Thyroid gland (tissue), 4 donors: ENCODE results near the gene SPRY1. TPM values are rescaled to one million over a fixed set of nuclear protein-coding genes. Genes with fewer than 3 reads are reported as not detected.

Experiments
- DNase-seq, 2 donors: peaks; one replicate each; pipeline ENCODE4 v3.0.0-alpha.2; 2019
- H3K27ac ChIP-seq, 3 donors: fragments of 200-600 bp; sonication (generic); 1 replicate in 2 of 3; 2 replicates in 1 of 3; pipeline ENCODE4 v1.5.1; 2016 to 2019; ENCODE audit warnings: mild to moderate bottlenecking in 1 of 3, moderate library complexity in 1 of 3
- H3K27me3 ChIP-seq: fragments of 200-600 bp; sonication (generic); one replicate; pipeline ENCODE4 v1.5.1; 2019
- H3K36me3 ChIP-seq, 2 donors: fragments of 200-600 bp; sonication (generic); one replicate each; pipeline ENCODE4 v1.5.1; 2016 to 2019
- H3K4me1 ChIP-seq, 2 donors: fragments of 200-600 bp; sonication (generic); one replicate each; pipeline ENCODE4 v1.5.1; 2017 to 2019
- H3K4me3 ChIP-seq, 3 donors: fragments of 200-600 bp; sonication (generic); replicated peaks in 1 of 3; 1 replicate in 2 of 3; 2 replicates in 1 of 3; pipeline ENCODE4 v1.5.1; 2016; ENCODE audit warnings: mild to moderate bottlenecking in 1 of 3
- H3K9me3 ChIP-seq: fragments of 200-600 bp; sonication (generic); one replicate; pipeline ENCODE4 v1.5.1; 2017
- CTCF ChIP-seq, 6 experiments: fragments of 200-600 bp in 3 of 6; fragments of 450-650 bp in 3 of 6; sonication (generic) in 3 of 6; IDR thresholded peaks; one replicate each; pipeline ENCODE4 v1.5.1; 2016 to 2019; ENCODE audit warnings: antibody characterized with exemption in 6 of 6, mild to moderate bottlenecking in 2 of 6, inconsistent platforms in 1 of 6, moderate library complexity in 1 of 6
- POLR2A ChIP-seq, 2 donors: fragments of 450-650 bp; IDR thresholded peaks; one replicate each; pipeline ENCODE4 v1.6.1; 2017; ENCODE audit warnings: antibody characterized with exemption in 2 of 2, mild to moderate bottlenecking in 2 of 2, moderate library complexity in 1 of 2
- WGBS, 2 donors: methylation state at CpG; one replicate each; pipeline ENCODE4 v1.1.5; 2017; 5-methylcytosine and 5-hydroxymethylcytosine counted together
- intact Hi-C: fragments of 100-400 bp; cut with DNase I; formaldehyde crosslinking; loops from one replicate; pipeline ENCODE4 v1.15.1; 2023
- total RNA-seq, 4 donors: library from RNA; depleted of rRNA; stranded (reverse); fragments of >200 nt; gene quantifications; one replicate each; pipeline ENCODE4 v1.2.3, GENCODE V29; 2016

Gene SPRY1, protein sequence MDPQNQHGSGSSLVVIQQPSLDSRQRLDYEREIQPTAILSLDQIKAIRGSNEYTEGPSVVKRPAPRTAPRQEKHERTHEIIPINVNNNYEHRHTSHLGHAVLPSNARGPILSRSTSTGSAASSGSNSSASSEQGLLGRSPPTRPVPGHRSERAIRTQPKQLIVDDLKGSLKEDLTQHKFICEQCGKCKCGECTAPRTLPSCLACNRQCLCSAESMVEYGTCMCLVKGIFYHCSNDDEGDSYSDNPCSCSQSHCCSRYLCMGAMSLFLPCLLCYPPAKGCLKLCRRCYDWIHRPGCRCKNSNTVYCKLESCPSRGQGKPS
- total RNA-seq: 100 to 1,000 TPM in 2 of 4 donors, 10 to 100 TPM in 2; 52.2 to 142 (median 100) TPM

DNA sequence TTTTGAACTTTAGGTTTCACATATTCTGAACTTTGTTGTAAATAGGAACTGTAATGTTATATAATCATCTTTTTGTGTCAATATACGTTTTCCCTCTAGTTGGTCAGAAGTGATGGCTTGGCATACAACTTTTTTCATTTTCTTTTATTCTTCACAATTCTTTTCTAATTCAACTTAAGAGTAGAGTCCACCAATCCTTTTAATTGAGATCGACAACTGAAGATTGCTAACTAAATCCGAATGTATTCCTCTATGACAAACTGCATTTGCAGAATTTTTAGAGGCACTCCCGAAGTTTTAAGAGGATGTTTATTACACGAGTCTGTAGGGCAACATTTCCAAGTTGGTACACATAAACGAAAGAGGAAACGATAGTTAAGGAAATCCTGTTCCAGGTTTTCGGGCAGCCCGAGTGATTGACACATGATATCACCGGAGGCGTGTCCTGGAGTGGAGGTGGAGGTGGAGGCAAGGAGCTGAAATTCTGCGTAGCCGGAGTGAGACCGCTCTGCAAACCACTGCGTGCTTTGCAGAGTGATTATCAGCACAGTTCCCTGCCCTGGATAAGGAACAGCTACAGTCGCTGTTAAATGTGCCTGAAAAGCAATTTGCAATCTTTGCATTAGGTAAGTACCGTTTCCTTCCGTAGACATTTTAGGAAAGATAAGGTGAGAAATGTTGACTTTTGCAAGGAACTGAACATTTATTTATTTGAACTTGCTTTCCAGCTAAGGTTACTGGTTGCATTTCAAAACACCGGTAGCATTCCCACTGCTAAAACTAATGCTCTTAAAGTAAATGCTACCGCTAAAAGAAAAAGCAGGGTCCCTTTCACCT, at the start of gene SPRY1:
SPRY1 (plus strand) TSS at position 489 of the 837 bp plus-strand sequence. CDS start 4,797 bp downstream, outside the sequence.
- Histone ChIP-seq H3K4me3 (peak within 1 kb of the TSS; percentile 26 to 82 (median 64)), H3K27me3 (no peaks in the 10 kb centered on the region), H3K27ac (peak within 1 kb of the TSS; percentile 96 to 99 (median 97)), H3K36me3 (peaks cover 0 to 24% of the 10 kb centered on the region in 2 donors), H3K4me1 (no peaks in the 10 kb centered on the region), H3K9me3 (no peaks in the 10 kb centered on the region)
- TF ChIP-seq POLR2A (IDR thresholded peaks at IDR 0.05): peak; percentile 39 to 97
- TF ChIP-seq CTCF (IDR thresholded peaks at IDR 0.05): no peak
- intact Hi-C loops: no loop called here
- WGBS, 2 donors: 2 to 4% methylated on average over 20 of the region's 20 CpGs
- peak; percentile 92 to 95 for DNase-seq

GRCh38 chr4:123346951-123347350, 49.6 kb upstream of the SPRY1 start:
- intact Hi-C loops: loop anchor here (10.0 kb wide), 1 partner anchor 308 kb away; no protein-coding TSS in a partner anchor
- Histone ChIP-seq H3K36me3 (no peaks in the 10 kb centered on the region), H3K4me1 (peaks cover 0 to 8% of the 10 kb centered on the region in 2 donors), H3K27me3 (no peaks in the 10 kb centered on the region), H3K4me3 (no peak overlapping the region), H3K27ac (no peak overlapping the region), H3K9me3 (no peaks in the 10 kb centered on the region)
- TF ChIP-seq CTCF (IDR thresholded peaks at IDR 0.05): no peak
- TF ChIP-seq POLR2A (IDR thresholded peaks at IDR 0.05): no peak
- 86 to 95% methylated on average over 5 of the region's 5 CpGs for WGBS, 2 donors
- no peak for DNase-seq

- TF ChIP-seq CTCF (IDR thresholded peaks at IDR 0.05): no peak
- no peak for TF ChIP-seq POLR2A (IDR thresholded peaks at IDR 0.05)
- Histone ChIP-seq H3K4me3 (no peak overlapping the region), H3K9me3 (no peaks in the 10 kb centered on the region), H3K27ac (no peak overlapping the region), H3K36me3 (no peaks in the 10 kb centered on the region), H3K27me3 (no peaks in the 10 kb centered on the region), H3K4me1 (peaks cover 11 to 23% of the 10 kb centered on the region in 2 donors)
- WGBS, 2 donors: 94 to 95% methylated on average over 4 of the region's 4 CpGs
- intact Hi-C loops: loop anchor here (10.0 kb wide), 1 partner anchor 306 kb away; no protein-coding TSS in a partner anchor
- no peak for DNase-seq
These were observed 47.6 kb upstream of the SPRY1 start for GRCh38 chr4:123348946-123349345.

DNA sequence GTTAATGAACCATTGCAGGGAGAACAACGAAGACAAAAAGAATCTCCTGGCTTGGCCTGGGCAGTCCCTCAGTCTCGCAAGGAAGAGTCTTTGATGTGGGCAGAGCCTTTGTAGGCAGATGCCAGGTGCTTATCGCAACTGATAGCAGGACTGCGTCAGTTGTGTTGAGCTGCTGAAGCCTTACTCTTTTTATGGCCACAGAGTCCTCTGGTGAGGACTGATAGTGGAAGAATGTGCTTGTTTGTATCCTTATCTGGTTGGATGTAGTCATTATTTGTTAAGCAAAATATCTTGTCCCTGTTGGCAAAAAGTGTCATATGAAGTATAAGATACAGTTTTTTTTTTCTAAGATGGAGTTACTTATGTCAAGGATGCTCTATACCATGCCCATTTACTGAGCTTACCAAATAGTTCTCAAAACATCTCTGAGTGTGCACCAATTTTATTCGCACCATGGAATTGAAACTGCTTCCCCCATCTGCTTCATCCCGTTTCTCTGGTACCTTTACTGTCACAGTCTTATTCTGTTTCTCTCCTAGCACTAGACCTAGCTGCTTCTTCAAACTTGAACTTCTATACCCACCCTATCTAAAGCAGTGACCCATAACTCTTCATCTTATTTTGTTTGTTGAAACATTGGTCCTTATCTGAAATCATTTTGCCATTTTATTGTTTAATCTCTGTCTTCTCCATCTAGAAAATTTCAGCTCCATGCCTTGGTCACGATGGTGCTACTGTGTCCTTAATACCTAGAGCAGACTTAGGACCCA, 47.0 kb upstream of the SPRY1 start:
- H3K27me3 ChIP-seq: no peaks in the 10 kb centered on the region
- H3K36me3 ChIP-seq: no peaks in the 10 kb centered on the region
- H3K27ac ChIP-seq: no peak overlapping the region
- intact Hi-C loops: loop anchor here (10.0 kb wide), 1 partner anchor 305 kb away; no protein-coding TSS in a partner anchor
- no peak for DNase-seq
- peaks cover 16 to 27% of the 10 kb centered on the region in 2 donors for H3K4me1 ChIP-seq
- no peaks in the 10 kb centered on the region for H3K9me3 ChIP-seq
- no peak overlapping the region for H3K4me3 ChIP-seq
- TF ChIP-seq CTCF (IDR thresholded peaks at IDR 0.05): no peak
- TF ChIP-seq POLR2A (IDR thresholded peaks at IDR 0.05): no peak
- 84 to 92% methylated on average over 7 of the region's 7 CpGs for WGBS, 2 donors
